C4-2B (cell line): ENCODE results near the gene HIP1.
"Not testable (repeated sequence)": the region's sequence is repeated elsewhere in the genome, so short reads cannot be mapped to it uniquely, and the experiment has no call there.

Experiments
- ZFX ChIP-seq: fragments of 450-650 bp; IDR thresholded peaks from 2 replicates; pipeline ENCODE4 v1.6.1; 2017
- TF ChIP-seq, protein P1 (sequence below): fragments of 450-650 bp; conservative IDR thresholded peaks from 2 replicates; pipeline ENCODE4 v1.5.1; 2017; ENCODE audit warnings: mild to moderate bottlenecking

DNA sequence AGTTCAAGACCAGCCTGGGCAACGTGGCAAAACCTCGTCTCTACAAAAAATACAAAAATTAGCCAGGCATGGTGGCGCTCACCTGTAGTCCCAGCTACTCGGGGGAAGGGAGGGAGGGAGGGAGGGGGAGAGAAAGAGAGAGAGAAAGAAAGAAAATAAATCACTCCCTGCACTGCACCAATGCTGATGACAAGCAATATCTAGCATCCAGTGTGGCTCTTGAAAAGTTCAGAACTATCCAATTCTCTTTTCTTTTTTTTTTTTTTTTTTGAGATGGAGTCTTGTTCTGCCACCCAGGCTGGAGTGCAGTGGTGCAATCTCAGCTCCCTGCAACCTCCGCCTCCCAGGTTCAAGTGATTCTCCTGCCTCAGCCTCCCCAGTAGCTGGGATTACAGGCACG lies 45.1 kb downstream of the HIP1 start:
- TF ChIP-seq, protein P1, sequence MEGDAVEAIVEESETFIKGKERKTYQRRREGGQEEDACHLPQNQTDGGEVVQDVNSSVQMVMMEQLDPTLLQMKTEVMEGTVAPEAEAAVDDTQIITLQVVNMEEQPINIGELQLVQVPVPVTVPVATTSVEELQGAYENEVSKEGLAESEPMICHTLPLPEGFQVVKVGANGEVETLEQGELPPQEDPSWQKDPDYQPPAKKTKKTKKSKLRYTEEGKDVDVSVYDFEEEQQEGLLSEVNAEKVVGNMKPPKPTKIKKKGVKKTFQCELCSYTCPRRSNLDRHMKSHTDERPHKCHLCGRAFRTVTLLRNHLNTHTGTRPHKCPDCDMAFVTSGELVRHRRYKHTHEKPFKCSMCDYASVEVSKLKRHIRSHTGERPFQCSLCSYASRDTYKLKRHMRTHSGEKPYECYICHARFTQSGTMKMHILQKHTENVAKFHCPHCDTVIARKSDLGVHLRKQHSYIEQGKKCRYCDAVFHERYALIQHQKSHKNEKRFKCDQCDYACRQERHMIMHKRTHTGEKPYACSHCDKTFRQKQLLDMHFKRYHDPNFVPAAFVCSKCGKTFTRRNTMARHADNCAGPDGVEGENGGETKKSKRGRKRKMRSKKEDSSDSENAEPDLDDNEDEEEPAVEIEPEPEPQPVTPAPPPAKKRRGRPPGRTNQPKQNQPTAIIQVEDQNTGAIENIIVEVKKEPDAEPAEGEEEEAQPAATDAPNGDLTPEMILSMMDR: not testable (repeated sequence)
- TF ChIP-seq ZFX: not testable (repeated sequence)
